Middle frontal gyrus (tissue), 1 donor: Measurements from ENCODE around the gene ZFYVE21.

Experiments used
- DNase-seq: peaks from one replicate; pipeline ENCODE4 v3.0.0-alpha.2; 2015; ENCODE audit warnings: low spot score; ENCODE audit errors: extremely low spot score

ZFYVE21 gene

GRCh38 chr14:103705118-103705503, 10.5 kb upstream of the ZFYVE21 start:
- DNase-seq = no peak

DNA sequence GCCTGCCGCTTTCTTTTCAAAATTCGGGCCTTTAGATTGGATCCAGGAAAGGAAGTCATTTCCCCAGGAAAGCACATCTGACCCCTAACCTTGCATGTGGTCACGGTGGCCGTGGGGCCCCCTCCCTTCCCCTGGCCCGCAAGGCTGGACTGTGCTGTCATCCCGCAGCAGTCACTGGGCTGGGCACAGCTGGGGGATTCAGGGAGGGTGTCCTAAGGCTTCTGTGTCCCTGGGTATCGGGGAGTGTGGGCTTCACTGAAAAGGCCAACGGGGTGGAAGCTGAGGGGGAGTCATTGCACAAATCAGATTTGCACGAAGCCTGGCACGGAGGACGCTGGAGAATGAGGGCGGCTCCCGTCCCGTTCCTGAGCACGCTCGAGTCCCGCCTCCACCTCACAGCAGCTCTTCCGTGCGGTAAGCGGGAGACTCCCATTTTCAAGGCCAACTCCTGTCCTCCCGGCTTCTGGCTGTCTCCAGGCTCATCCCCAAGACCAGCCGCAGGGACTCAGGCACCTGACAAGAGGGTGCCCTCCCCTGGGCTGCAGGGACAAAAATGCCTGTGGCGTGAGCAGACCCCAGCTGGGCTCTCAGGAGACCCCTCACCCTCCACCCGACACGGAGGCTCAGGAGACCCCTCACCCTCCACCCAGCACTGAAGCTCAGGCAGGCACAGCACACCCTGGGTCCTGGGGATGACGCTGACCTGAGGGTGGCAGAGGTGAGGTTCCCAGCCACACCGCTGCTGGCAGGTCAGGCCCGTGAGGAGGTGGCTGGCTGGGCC, 9.9 kb upstream of the ZFYVE21 start:
- DNase-seq = no peak

GRCh38 chr14:103706551-103707328, 8.9 kb upstream of the ZFYVE21 start:
- no peak for DNase-seq

GRCh38 chr14:103707329-103708263, 8.0 kb upstream of the ZFYVE21 start:
- DNase-seq = no peak

DNA sequence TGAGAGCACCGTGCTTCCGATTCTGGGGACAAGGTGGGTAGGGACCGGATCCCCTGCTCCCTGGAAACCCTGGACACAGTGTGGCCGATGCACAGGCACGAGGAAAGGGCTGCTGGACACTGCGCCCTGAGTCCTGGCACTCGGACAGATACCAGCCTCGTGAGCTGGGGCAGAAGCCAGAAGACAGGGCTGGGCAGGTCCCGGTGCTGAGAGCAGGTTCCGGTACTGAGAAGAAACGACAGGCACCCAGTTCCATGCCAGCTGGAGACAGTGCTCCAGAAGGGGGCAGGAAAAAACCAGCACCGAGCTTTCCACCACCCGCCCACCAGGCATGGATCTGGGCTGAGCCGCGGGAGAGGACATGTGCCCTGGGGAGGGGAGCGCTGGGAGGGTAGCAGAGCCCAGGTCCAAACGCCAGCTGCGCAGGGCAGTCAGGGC, 6.8 kb upstream of the ZFYVE21 start:
- no peak for DNase-seq

GRCh38 chr14:103709814-103710213, 5.8 kb upstream of the ZFYVE21 start:
- no peak for DNase-seq

DNA sequence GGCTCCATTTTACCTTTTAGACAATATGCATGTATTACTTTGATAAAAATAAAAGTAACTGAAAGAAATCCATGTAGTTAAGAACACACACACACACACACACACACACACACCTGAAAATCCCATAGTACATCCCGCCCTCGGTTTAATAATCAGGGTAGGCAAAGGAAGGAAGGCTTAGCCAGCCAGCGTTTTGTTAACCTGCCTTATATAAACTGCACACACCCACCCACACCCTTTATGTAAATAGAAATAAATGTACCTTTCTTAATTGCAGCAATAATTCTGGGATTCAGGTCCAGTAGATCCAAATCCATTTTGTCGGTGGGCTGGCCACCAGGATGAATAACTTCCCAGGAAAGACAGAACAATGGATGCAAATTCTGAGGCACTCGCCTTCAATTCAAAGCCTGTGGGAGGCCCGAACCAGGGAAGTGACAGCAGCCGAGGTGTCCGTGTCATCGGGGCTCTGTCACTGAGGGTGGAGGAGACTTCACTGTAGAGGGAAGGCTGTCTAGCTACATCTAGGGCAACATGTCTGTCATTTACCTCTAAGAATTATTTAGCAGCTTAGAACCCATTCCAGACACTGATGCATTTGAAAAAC, 4.7 kb upstream of the ZFYVE21 start:
- no peak for DNase-seq

GRCh38 chr14:103711516-103712431, 3.8 kb upstream of the ZFYVE21 start:
- no peak for DNase-seq

GRCh38 chr14:103712633-103713247, 2.9 kb upstream of the ZFYVE21 start:
- no peak for DNase-seq

DNA sequence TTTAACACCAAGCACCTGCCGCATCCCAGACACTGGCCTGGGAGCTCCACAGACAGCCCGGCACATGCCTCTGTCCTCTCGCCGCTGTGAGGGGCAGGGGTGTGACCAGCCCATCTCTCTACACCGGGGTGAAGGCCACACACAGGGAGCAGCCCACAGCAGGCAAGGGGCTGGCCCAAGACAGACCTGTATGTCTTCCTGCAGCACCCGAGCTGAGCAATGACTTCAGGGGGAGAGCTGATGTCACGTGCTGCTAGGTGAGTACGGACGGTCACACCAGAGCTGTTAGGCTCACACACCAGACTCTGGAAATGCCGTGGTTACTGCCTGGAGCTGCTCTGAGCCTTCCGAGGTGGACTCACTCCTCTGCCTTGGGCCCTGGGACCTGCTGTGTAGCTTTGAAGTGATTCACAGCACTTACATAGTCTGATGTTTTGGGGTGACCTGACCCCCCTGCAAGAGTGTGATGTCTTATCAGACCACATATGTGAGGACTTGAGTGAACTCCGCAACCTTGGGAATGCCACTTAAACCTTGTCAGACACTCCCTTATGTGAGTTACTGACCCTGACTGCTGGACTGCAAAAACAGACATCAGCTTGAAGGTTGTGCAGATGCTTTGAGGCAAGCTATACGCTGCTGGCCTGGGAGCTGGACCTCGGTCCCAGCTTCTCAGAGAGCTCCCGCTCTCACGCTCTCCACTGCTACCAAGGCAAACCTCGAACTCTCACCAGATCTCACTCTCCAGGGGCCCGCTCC, 2.1 kb upstream of the ZFYVE21 start:
- no peak for DNase-seq

DNA sequence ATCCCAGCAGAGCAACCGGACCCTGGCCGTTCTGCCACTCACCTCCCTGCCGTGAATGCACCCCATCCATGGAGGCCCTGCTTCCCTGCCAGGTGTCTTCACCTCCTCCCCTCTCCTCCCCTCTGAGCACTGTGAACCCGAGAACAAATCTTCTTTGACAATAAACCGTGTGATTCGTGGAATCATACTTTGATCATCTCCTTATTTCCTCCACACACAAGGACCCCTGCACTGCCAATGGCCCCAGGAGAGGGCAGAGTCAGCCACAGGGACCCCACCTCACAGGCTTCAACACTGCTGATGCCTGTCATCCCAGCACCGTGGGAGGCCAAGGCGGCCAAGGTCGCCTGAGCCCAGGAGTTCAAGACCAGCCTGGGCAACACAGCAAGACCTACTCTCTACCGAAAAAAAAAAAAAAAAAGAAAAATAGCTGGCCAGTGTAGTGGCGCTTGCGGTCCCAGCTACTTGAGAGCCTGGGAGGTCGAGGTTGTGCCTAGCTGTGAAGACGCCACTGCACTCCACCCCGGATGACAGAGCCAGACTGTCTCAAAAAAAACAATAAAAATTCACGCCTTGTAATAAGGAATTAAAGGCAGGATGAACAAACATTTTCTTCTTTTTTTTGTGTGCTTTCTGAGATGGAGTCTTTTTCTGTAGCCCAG, 1.4 kb upstream of the ZFYVE21 start:
- no peak for DNase-seq

DNA sequence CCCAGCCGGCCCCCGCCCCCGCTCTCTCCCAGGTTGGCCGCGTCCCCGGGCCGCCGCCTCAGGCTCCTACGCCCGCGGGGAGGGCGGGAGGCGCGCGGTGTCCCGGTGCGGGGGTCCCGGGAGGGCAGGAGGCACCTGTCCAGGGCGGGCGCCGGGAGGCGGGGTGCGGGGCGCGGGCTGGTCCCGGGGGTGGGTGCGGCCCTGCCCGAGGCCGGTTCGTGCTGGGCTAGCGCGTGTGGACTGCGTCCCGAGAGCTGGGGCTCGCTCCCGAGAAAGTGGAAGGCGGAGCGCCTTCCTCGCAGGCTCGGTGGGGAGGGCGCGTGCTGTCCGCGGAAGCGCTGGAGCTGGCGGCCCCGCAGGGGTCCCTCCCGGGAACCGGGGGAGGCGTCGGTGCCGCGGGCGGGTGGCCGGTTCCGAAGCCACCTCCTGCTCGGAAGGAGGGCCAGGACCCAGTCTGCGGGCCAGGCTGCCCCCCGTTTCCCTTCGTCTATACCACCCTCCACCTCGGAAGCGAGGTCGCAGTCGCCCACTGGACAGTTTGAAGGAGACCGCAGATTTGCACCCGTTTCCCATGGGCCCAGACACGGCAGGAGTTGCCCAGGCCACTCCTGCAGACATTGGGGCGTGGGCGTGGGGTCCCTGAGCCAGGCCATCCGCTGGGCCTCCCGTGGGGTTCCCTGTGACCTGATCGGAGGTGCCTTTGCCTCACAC, 636 bp downstream of the ZFYVE21 start:
- no peak for DNase-seq

- no peak for DNase-seq
Observed at GRCh38 chr14:103716899-103717411, 1.3 kb downstream of the ZFYVE21 start.

GRCh38 chr14:103718572-103718971, 3.0 kb downstream of the ZFYVE21 start:
- no peak for DNase-seq

- DNase-seq = no peak
Observed at GRCh38 chr14:103719751-103720150, 4.1 kb downstream of the ZFYVE21 start.

DNA sequence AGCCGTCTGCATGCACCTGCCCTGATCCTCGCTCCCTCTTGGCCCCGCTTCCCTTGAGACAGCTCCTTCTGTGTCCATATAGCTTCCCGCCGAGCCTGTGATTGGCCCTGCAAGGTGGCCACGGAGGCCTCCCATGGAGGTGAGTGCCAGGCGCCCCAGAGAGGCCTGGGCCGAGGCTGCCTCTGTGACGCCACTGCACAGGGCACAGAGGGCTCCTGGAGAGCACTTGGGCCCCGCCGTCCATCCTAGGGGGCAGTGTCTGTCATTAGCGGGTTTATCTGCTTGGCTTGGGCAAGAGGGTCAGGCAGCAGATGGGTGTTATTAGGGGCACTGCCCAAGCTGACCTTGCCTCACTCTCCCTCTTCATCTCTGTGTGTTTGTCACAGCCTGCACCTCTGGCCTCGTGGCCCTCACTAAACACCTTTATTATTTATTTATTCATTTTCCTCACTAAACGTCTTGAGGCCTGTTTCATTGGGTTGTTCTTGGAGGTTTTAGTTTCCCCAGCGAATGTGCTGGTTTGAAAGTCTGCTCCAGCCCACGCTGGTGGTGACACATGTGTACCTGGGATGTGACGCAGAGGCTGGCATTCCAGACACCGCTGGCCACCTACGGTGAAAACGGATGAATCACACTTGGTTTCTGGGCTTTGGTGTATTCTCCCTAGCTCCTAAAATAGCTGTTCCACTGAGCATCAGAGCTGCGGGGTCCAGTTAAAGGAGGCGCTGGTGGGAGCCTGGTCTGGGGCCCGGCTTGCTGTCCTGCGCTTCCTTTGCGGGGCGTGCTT, 5.9 kb downstream of the ZFYVE21 start:
- peak; percentile 63 for DNase-seq

DNA sequence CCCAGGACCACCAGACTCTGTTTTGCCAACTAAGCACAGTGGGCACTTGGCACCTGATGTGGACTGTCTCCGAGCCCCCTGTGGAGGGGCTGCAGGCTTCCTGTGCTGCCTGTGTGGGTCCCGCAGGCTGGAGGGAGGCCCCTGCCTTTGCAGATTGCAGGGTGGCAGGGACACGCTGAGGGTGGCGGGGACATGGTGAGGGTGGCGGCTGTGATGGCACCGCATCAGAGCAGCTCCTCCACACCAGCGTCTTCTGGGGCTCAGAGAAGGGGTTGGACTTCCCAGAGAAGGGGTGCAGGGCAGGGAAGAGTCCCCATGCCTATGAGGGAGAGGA, 8.1 kb downstream of the ZFYVE21 start:
- no peak for DNase-seq
